ENCODE data around the gene PSME2. TPM values are rescaled to one million over a fixed set of nuclear protein-coding genes. Genes with fewer than 3 reads are reported as not detected.

PSME2 gene
- total and polyA plus RNA-seq, 9 of the 15 experiments (the other 6 are each of a cell fraction or from before 2014, with no cell fraction given): 111 to 579 (median 159) TPM

DNA sequence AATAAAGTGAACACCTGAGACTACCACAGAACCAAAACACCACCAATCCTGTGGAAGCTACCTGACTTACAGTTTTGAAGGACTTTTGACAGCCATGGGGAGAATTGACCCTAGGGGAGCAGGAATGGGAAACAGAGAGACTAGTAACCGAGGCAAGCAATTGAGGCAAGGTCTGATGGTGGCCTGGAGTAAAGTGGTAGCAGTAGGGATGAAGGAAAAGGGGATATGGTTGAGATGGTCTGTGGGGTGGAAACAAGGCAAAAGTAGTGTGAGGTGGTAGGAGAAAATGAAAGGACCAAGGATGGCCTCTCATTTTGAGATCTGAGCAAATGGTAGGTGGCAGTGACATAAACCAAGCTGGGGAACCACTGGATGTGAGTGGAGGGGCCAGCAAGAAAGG lies 10.4 kb upstream of the PSME2 start (continued):
- TF ChIP-seq, protein P1, sequence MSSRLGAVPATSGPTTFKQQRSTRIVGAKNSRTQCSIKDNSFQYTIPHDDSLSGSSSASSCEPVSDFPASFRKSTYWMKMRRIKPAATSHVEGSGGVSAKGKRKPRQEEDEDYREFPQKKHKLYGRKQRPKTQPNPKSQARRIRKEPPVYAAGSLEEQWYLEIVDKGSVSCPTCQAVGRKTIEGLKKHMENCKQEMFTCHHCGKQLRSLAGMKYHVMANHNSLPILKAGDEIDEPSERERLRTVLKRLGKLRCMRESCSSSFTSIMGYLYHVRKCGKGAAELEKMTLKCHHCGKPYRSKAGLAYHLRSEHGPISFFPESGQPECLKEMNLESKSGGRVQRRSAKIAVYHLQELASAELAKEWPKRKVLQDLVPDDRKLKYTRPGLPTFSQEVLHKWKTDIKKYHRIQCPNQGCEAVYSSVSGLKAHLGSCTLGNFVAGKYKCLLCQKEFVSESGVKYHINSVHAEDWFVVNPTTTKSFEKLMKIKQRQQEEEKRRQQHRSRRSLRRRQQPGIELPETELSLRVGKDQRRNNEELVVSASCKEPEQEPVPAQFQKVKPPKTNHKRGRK (tag; IDR thresholded peaks at IDR 0.05): no peak
- TF ChIP-seq NRF1 (conservative IDR thresholded peaks at IDR 0.05 in 1 of 2, IDR thresholded peaks at IDR 0.05 in 1 of 2) (no peak), ZNF311 (CRISPR knock-in tag; IDR thresholded peaks at IDR 0.05) (no peak)
- TF ChIP-seq, protein P2, sequence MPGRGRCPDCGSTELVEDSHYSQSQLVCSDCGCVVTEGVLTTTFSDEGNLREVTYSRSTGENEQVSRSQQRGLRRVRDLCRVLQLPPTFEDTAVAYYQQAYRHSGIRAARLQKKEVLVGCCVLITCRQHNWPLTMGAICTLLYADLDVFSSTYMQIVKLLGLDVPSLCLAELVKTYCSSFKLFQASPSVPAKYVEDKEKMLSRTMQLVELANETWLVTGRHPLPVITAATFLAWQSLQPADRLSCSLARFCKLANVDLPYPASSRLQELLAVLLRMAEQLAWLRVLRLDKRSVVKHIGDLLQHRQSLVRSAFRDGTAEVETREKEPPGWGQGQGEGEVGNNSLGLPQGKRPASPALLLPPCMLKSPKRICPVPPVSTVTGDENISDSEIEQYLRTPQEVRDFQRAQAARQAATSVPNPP (IDR thresholded peaks at IDR 0.05; ENCODE audit: borderline replicate concordance, insufficient read depth, insufficient read length): no peak

DNA sequence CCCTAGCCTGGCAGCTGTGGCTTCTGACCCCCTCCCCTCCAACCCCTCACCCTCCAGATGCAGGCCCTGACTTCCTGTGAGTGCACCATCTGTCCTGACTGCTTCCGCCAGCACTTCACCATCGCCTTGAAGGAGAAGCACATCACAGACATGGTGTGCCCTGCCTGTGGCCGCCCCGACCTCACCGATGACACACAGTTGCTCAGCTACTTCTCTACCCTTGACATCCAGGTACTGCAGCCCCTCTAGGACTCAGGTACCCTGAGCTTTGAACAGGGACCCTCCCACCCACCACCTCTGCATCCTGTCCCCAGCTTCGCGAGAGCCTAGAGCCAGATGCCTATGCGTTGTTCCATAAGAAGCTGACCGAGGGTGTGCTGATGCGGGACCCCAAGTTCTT lies 8.7 kb upstream of the PSME2 start:
- Histone ChIP-seq H3K27me3 (ENCODE audit: control insufficient read depth in 2 of 2, insufficient read depth in 2 of 2, low read length in 2 of 2) (no peaks in the 10 kb centered on the region), H3K79me2 (ENCODE audit: control insufficient read depth, insufficient read depth, low read length) (no peaks in the 10 kb centered on the region), H3K4me3 (no peak overlapping the region), H3K4me2 (ENCODE audit: insufficient read depth, low read length) (no peak overlapping the region), H2AFZ (ENCODE audit: low read depth, low read length) (no peak overlapping the region), H3K9ac (ENCODE audit: insufficient read depth in 1 of 2, low read depth in 2 of 2, low read length in 2 of 2) (0 out of 4 replicates have a peak overlapping the region, but pooled peaks of 1 of the 2 experiments have one; percentile 35), H3K9me3 (replicated peaks; ENCODE audit: control insufficient read depth, insufficient read depth, low read depth, low read length) (no peaks in the 10 kb centered on the region), H3K9me1 (ENCODE audit: control insufficient read depth, insufficient read depth, low read length) (no peaks in the 10 kb centered on the region), H3K27ac (ENCODE audit: extremely low read depth, low read depth, low read length) (no peak overlapping the region), H3K36me3 (ENCODE audit: control insufficient read depth, insufficient read depth, low read length) (peaks cover 68% of the 10 kb centered on the region; the same call in 2 of the 3 replicates), H3K4me1 (replicated peaks in 1 of 2; ENCODE audit: control insufficient read depth in 2 of 2, insufficient read depth in 2 of 2, low read length in 2 of 2) (peaks cover 0 to 11% of the 10 kb centered on the region in 2 experiments; a peak in 2 of 5 replicates), H4K20me1 (replicated peaks; ENCODE audit: control insufficient read depth, insufficient read depth, low read length) (no peaks in the 10 kb centered on the region)
- DNase-seq (ENCODE audit: extremely low read depth in 1 of 4, low spot score in 3 of 4) (no peak), ATAC-seq (no peak), FAIRE-seq (no peak)
- POLR2A ChIA-PET: interaction anchor here (1.2 to 1.3 kb wide), 2 partner anchors 8 to 19 kb away, joined by 3 to 4 read pairs; partner anchors contain the start of genes PSME1 and PSME2
- in situ Hi-C loops (cut with MboI) (no loop called here), intact Hi-C loops (cut with micrococcal nuclease) (no loop called here)
- no TSS peak for BruUV-seq (replicated peaks)
- CTCF ChIA-PET (ENCODE audit: low intra/inter-chr PET ratio): no interaction called here
- 98% methylated on average over 10 of the region's 10 CpGs for WGBS (ENCODE audit: insufficient coverage, low coverage, missing lambda C conversion rate)
- no peak for TF ChIP-seq SREBF2 (CRISPR knock-in tag; IDR thresholded peaks at IDR 0.05)
- TF ChIP-seq, protein P3, sequence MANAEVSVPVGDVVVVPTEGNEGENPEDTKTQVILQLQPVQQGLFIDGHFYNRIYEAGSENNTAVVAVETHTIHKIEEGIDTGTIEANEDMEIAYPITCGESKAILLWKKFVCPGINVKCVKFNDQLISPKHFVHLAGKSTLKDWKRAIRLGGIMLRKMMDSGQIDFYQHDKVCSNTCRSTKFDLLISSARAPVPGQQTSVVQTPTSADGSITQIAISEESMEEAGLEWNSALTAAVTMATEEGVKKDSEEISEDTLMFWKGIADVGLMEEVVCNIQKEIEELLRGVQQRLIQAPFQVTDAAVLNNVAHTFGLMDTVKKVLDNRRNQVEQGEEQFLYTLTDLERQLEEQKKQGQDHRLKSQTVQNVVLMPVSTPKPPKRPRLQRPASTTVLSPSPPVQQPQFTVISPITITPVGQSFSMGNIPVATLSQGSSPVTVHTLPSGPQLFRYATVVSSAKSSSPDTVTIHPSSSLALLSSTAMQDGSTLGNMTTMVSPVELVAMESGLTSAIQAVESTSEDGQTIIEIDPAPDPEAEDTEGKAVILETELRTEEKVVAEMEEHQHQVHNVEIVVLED (CRISPR knock-in tag; IDR thresholded peaks at IDR 0.05): no peak
- no peak for TF ChIP-seq YBX1 (IDR thresholded peaks at IDR 0.05)
- TF ChIP-seq, protein P4, sequence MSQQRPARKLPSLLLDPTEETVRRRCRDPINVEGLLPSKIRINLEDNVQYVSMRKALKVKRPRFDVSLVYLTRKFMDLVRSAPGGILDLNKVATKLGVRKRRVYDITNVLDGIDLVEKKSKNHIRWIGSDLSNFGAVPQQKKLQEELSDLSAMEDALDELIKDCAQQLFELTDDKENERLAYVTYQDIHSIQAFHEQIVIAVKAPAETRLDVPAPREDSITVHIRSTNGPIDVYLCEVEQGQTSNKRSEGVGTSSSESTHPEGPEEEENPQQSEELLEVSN (IDR thresholded peaks at IDR 0.05; ENCODE audit: borderline replicate concordance in 1 of 2, extremely low read depth in 1 of 2, insufficient read depth in 1 of 2, insufficient read length in 1 of 2, low read depth in 1 of 2, low read length in 1 of 2, poor library complexity in 1 of 2, severe bottlenecking in 1 of 2): no peak
- TF ChIP-seq PURB (CRISPR knock-in tag; IDR thresholded peaks at IDR 0.05; ENCODE audit: low read depth): no peak
- no peak for TF ChIP-seq ZNF778 (CRISPR knock-in tag; IDR thresholded peaks at IDR 0.05)
- no peak for TF ChIP-seq SMARCB1 (IDR thresholded peaks at IDR 0.05; ENCODE audit: insufficient read length, low read depth)
- TF ChIP-seq, protein P5, sequence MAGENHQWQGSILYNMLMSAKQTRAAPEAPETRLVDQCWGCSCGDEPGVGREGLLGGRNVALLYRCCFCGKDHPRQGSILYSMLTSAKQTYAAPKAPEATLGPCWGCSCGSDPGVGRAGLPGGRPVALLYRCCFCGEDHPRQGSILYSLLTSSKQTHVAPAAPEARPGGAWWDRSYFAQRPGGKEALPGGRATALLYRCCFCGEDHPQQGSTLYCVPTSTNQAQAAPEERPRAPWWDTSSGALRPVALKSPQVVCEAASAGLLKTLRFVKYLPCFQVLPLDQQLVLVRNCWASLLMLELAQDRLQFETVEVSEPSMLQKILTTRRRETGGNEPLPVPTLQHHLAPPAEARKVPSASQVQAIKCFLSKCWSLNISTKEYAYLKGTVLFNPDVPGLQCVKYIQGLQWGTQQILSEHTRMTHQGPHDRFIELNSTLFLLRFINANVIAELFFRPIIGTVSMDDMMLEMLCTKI (IDR thresholded peaks at IDR 0.05; ENCODE audit: partially characterized antibody): no peak
- no peak for TF ChIP-seq ZBTB1 (CRISPR knock-in tag; IDR thresholded peaks at IDR 0.05; ENCODE audit: borderline replicate concordance, low read depth)

Measured in K562 (cell line).